Thyroid gland (tissue), 4 donors: ENCODE measurements around the gene GOLT1A.

Experiments
- POLR2A ChIP-seq, 2 donors: fragments of 450-650 bp; IDR thresholded peaks; one replicate each; pipeline ENCODE4 v1.6.1; 2017; ENCODE audit warnings: antibody characterized with exemption in 2 of 2, mild to moderate bottlenecking in 2 of 2, moderate library complexity in 1 of 2
- TF ChIP-seq, protein P1 (sequence below), 6 experiments: fragments of 200-600 bp in 3 of 6; fragments of 450-650 bp in 3 of 6; sonication (generic) in 3 of 6; IDR thresholded peaks; one replicate each; pipeline ENCODE4 v1.5.1; 2016 to 2019; ENCODE audit warnings: antibody characterized with exemption in 6 of 6, mild to moderate bottlenecking in 2 of 6, inconsistent platforms in 1 of 6, moderate library complexity in 1 of 6

DNA sequence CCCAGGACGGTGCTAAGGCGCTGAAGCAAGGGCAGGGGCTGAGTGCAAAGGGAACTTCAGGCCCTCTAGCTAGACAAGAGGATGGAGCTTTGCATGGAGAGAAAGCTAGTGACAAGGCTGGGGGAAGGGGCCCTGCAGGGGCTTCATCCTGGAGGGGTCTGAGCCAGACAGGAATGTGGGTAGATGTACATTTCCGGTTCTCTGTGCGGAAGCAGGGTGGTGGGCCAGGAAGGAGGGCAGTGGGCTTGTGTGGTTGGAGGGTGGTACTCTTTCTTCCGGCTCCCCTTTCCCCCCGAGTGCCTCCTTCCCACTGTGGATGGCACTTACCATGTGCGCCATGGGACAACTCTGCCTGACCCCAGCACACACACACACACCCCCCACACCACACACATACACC is 19.0 kb downstream of the GOLT1A start:
- TF ChIP-seq, protein P1, sequence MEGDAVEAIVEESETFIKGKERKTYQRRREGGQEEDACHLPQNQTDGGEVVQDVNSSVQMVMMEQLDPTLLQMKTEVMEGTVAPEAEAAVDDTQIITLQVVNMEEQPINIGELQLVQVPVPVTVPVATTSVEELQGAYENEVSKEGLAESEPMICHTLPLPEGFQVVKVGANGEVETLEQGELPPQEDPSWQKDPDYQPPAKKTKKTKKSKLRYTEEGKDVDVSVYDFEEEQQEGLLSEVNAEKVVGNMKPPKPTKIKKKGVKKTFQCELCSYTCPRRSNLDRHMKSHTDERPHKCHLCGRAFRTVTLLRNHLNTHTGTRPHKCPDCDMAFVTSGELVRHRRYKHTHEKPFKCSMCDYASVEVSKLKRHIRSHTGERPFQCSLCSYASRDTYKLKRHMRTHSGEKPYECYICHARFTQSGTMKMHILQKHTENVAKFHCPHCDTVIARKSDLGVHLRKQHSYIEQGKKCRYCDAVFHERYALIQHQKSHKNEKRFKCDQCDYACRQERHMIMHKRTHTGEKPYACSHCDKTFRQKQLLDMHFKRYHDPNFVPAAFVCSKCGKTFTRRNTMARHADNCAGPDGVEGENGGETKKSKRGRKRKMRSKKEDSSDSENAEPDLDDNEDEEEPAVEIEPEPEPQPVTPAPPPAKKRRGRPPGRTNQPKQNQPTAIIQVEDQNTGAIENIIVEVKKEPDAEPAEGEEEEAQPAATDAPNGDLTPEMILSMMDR (IDR thresholded peaks at IDR 0.05), result no peak
- TF ChIP-seq POLR2A (IDR thresholded peaks at IDR 0.05), result no peak
